HG03135 (cell line): ENCODE measurements around the gene WDR45B.

Experiments
- ATAC-seq: cut with Tn5 transposase; IDR thresholded peaks from one replicate; pipeline ENCODE4 v1.9.1; 2021; ENCODE audit warnings: mild to moderate bottlenecking, moderate library complexity; ENCODE audit not compliant: unreplicated experiment

Gene WDR45B

GRCh38 chr17:82648165-82648668 is at the start of gene WDR45B:
WDR45B (minus strand) TSS chr17:82648444; CDS start chr17:82648340, 104 bp downstream.
- peak; percentile 80 for ATAC-seq

GRCh38 chr17:82697808-82698064 is 49.5 kb upstream of the WDR45B start:
- no peak for ATAC-seq

DNA sequence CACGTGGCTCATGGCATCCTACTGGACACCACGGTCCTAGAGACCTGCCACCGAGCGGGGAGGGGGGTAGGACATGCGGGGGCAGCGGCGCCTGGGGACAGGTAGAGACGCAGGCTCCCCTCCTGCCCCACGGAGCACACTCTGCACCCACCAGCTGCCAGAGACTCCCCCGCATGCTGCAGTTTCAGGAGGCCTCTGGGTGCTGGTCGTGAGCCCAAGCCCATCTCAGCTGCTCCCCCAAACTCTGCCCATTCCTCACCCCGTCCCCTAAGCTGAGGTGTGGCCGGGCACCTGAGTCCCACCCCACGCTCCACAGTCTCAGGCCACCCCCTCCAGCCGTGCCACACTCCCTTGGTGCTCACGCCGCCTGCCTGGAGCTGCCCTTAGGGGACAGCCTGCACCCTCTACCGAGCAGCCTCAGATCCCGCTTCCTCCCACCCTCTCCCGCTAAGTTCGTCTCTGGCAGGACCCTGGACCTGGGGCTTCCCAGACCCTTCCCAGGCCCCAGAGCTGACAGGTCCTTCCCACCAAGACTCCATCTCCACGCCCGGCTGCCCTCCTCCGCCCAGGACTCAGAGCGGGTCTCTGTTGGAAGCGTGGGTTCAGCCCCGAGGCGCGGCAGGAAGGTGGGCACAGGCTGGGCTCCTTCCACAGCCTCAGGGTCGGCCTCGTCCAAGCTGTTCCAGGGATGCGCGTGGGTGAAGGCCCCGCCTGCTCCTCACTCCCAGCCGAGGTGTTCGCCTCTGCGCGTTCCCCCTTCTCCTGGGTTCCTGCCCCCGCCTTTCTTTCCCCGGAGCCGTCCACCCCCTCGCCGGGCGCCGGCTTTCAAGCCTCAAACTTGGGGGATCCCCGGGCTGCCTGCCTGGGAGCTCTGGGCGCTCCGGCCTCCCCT is 48.9 kb upstream of the WDR45B start:
- ATAC-seq, result no peak

DNA sequence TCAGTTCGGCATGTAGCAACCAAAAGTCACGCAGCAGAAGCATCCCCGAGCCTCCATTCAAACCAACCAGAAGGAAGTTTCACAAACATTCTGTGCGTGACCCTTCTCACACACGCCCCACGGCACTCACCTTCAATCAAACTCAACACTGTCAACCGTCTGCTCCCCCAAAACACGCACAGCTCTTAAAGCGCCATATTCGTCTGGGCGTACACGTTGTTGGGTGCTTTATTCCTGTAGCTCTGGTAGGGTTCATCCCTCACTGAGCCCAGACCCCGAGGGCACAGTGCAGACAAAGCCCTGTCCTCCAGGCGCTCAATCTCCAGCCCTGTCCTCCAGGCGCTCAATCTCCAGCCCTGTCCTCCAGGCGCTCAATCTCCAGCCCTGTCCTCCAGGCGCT is 48.0 kb upstream of the WDR45B start:
- no peak for ATAC-seq

DNA sequence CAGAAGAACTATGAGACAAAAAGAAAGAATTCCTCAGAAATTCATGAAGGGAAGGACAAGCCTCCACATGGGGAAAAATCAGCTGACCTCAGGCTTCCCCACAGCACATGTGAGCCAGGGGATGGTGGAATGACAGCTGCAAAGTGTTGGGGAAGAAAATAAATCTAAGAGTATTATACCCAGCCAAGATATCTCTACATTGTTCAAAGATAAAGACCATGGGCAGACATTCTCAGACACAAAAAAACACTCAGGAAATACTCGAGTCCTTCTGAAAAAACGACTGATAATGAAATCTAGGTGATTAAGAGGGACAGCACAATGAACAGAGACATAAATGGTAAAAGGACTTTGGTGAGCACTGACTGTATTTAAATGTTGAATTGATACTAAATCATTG is 46.4 kb upstream of the WDR45B start:
- no peak for ATAC-seq

DNA sequence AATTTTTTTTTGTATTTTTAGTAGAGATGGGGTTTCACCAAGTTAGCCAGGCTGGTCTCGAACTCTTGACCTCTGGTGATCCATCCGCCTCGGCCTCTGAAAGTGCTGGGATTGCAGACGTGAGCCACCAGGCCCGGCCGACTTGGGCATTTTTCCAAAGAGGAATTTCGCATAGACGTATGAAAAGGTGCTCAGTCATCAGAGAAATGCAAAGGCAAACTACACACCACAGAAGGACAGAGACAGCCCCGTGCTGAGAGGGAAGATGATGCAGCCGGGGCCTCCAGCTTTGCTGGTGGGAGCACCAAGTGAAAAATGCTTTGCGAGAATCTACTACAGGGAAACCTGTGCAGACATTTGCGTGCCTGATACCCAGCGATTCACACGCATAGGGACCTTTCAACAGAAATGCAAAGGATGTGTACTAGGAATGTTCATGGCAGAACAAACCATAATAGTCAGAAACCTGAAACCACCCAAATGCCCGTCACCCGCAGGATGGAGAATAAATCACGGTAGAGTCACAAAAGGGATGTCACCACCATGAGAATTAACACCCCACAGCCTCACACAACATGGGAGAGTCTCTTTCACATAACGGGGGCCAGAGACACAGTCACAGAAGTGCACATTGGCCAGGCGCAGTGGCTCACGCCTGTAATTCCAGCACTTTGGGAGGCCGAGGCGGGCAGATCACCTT is 45.1 kb upstream of the WDR45B start:
- ATAC-seq, result no peak

GRCh38 chr17:82692268-82692667 is 44.0 kb upstream of the WDR45B start:
- no peak for ATAC-seq

DNA sequence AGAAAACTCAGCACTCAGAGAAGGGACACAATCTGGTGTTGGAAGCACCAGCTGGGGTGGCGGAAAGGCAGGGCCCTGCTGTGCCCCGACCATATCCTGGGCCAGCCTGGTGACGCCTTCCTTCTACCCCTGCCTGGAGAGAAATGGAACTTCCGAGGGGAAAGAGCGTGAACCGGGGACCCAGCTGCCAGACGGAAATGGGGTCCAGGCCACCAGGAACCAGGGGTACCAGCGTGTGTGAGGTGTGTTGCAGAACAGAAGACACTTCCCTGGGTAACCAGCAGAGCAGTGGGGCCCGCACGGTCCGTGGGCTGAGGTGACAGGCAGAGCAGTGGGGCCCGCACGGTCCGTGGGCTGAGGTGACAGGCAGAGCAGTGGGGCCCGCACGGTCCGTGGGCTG is 43.5 kb upstream of the WDR45B start:
- no peak for ATAC-seq

GRCh38 chr17:82690786-82691489 is 42.7 kb upstream of the WDR45B start:
- ATAC-seq, result no peak

GRCh38 chr17:82689077-82689476 is 40.8 kb upstream of the WDR45B start:
- ATAC-seq, result no peak

DNA sequence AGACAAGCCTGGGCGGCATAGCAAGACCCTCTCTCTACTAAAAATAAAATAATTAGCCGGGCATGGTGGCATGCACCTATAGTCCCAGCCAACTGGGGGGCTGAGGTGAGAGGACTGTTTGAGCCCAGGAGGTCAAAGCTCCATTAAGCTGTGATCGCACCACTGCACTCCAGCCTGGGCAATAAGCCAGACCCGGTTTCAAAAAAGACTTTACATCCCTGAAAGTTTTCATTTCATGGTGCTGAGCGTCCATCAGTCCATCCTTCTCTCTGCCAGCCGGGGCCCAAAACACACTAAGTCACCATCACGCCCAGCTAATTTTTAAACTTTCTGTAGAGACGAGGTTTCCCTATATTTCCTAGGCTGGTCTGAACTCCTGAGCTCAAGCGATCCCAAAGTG is 39.6 kb upstream of the WDR45B start:
- no peak for ATAC-seq

- ATAC-seq, result no peak
Measured at GRCh38 chr17:82687375-82687861, 39.2 kb upstream of the WDR45B start.

DNA sequence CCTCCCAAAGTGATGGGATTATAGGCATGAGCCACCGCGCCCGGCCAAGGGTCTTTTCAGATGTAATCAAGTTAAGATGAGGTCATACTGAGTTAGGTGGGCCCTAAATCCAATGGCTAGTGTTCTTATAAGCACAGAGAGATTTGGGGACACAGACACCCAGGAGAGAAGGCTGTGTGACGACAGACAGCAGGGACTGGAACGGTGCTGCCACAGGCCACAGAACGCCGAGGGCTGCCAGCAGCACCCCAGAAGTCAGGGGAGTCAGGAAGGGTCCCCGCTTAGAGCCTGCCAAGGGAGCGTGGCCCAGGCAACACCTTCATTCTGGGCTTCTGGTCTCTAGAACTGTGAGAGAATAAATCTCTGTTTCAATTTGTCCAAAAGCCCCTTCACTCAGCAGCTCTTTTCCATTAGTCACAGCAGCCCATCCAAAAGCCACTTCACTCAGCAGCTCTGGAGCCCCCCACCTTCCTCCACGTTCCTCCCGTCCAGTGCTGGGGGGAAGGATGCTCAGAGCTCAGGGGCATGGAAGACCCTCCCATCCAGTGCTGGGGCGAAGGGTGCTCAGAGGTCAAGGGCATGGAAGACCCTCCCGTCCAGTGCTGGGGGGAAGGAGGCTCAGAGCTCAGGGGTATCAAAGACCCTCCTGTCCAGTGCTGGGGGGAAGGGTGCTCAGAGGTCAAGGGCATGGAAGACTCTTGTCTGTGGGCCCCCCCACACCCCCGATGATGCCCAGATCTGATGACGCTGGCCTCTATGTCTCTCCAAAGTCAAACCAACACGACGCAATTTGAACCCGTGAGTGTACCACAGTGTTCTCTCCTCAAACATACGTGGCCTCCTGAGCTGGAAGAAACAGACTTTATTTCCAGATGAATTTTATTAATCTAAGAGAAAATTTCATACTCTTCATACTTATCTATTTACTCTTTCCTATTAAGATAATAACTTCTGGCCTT is 38.4 kb upstream of the WDR45B start:
- ATAC-seq, result no peak

DNA sequence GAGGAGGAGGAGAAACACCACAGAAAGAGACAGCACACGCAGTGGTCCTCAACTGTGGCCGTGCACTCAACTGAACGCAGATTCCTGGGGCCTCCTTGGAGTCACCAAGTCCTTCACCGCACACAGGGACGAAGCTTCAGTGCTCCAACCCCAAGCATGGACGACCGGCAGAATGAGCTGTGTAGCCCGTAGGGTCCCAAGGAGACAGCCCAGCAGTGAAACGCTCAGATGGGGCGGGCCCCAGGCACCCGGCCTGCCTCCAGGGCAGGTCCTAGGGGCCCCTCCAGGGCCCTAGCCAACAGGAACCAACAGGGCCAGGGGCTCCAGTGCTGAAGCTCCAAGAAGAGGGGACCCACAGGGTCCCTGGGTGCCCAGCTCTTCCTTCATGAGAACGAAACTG is 37.0 kb upstream of the WDR45B start:
- ATAC-seq, result no peak

DNA sequence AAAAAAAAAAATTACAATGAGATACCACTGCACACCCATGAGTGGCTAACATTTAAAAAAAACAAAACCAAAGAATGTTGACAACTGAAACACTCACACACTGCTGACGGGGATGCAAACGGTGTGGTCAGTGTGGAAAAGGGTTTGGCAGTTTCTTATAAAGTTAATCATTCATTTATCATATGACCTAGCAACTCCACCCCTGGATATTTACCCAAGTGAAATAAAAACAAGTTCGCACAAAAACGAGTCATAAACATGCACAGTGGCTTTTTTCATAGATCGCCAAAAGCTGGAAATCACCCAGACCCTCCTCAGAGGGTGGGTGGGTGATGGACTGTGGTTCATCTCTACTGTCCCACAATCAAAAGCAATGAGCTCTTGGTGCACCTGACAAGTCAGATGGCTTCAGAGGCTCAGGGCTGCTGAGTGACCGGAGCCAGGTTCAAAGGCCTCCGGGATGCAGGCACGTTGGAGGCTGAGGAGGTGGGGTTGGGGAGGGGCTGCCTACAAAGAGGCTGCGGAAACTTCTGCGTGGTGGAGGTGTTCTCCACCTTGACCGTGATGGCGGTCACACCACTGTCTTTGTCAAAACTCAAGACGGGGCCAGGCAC is 36.1 kb upstream of the WDR45B start:
- ATAC-seq, result no peak

GRCh38 chr17:82683534-82683933 is 35.3 kb upstream of the WDR45B start:
- no peak for ATAC-seq

GRCh38 chr17:82681547-82681946 is 33.3 kb upstream of the WDR45B start:
- ATAC-seq, result no peak

- ATAC-seq, result no peak
Measured at GRCh38 chr17:82679586-82680465, 31.6 kb upstream of the WDR45B start.
